Heart left ventricle (tissue), 13 donors: Measurements from ENCODE around the gene VHLL.

Experiments used
- CTCF ChIP-seq, 12 donors: fragments of 200-600 bp; sonication (generic) in 4 of 12; IDR thresholded peaks; one replicate each; pipeline versions ENCODE4 v1.5.0 to v1.8.0; 2018 to 2022; ENCODE audit warnings: antibody characterized with exemption in 12 of 12, mild to moderate bottlenecking in 5 of 12
- POLR2A ChIP-seq, 2 donors: fragments of 450-650 bp; IDR thresholded peaks; one replicate each; pipeline ENCODE4 v1.6.1; 2017; ENCODE audit warnings: antibody characterized with exemption in 2 of 2, mild to moderate bottlenecking in 2 of 2, moderate library complexity in 2 of 2
- donor health status: ischemic (EF 13 %, LVEDD 7.1; RV severe dilation, severe dysfunction).
- donor health status: DM: no; HTN: yes; CAD: no.
- donor health status: DM: no; HTN: no; CAD: no.
- donor health status: ischemic (EF 25% LVEDD 6.9; RV normal size, moderate dysfunction).
- donor health status: ischemic (EF 25% LVEDD 5.7; RV mildly dilated, moderate dysfunction).
- donor health status: ischemic (EF 35%, LVEDD 5.7; RV mildly dilated, moderate dysfunction).
- donor health status: nonischemic (EF 11% LVEDD 7.7; RV severe dilation, severe dysfunction).
- donor health status: DM: yes; HTN: yes; CAD: no.
- donor health status: PGD.
- donor health status: ischemic (EF 29% LVEDD 5.4; RV normal size, mild dysfunction).
- donor health status: nonischemic (EF 23%, LVEDD 6.1; RV moderate dilation, normal function).

- peak in 1 of 2 donors; percentile 44 for TF ChIP-seq POLR2A (IDR thresholded peaks at IDR 0.05)
- peak in 2 of 12 donors; percentile 28 to 29 for TF ChIP-seq CTCF (IDR thresholded peaks at IDR 0.05)
These were observed 17.8 kb downstream of the VHLL start for GRCh38 chr1:156281281-156281680.
